Pulmonary artery endothelial cell (primary cell): ENCODE data around the gene STK32B. TPM values are rescaled to one million over a fixed set of nuclear protein-coding genes. Genes with fewer than 3 reads are reported as not detected.

Source experiments
- DNase-seq: peaks from one replicate; pipeline ENCODE4 v3.0.0-alpha.2; 2011; ENCODE audit warnings: low read depth, low spot score
- total RNA-seq: library from RNA; depleted of rRNA; stranded (reverse); fragments of >200 nt; gene quantifications from 2 replicates; pipeline ENCODE4 v1.2.3, GENCODE V29; 2014

The STK32B gene
- total RNA-seq, 1 donor from 2014 or later, result 12.4 TPM

- DNase-seq, result no peak
Measured at GRCh38 chr4:5465529-5465928, 414.2 kb downstream of the STK32B start.

GRCh38 chr4:5465956-5466355, 414.7 kb downstream of the STK32B start:
- no peak for DNase-seq

- DNase-seq, result no peak
Measured at GRCh38 chr4:5467111-5467510, 415.8 kb downstream of the STK32B start.

- DNase-seq, result no peak
Measured at GRCh38 chr4:5469151-5469775, 418.0 kb downstream of the STK32B start.

GRCh38 chr4:5469861-5470260, 418.6 kb downstream of the STK32B start:
- no peak for DNase-seq

- no peak for DNase-seq
Measured at GRCh38 chr4:5470318-5471198, 419.3 kb downstream of the STK32B start.

GRCh38 chr4:5471206-5471605, 419.9 kb downstream of the STK32B start:
- DNase-seq, result no peak

GRCh38 chr4:5471691-5472090, 420.4 kb downstream of the STK32B start:
- no peak for DNase-seq

GRCh38 chr4:5472160-5472591, 420.9 kb downstream of the STK32B start:
- DNase-seq, result no peak

GRCh38 chr4:5473125-5473524, 421.8 kb downstream of the STK32B start:
- no peak for DNase-seq

- no peak for DNase-seq
Measured at GRCh38 chr4:5474756-5475155, 423.5 kb downstream of the STK32B start.

GRCh38 chr4:5477613-5478012, 426.3 kb downstream of the STK32B start:
- DNase-seq, result no peak

GRCh38 chr4:5478169-5478568, 426.9 kb downstream of the STK32B start:
- no peak for DNase-seq

- no peak for DNase-seq
Measured at GRCh38 chr4:5478697-5479096, 427.4 kb downstream of the STK32B start.

GRCh38 chr4:5479518-5480060, 428.3 kb downstream of the STK32B start:
- DNase-seq, result no peak

GRCh38 chr4:5488413-5488812, 437.1 kb downstream of the STK32B start:
- DNase-seq, result no peak

GRCh38 chr4:5489260-5489659, 438.0 kb downstream of the STK32B start:
- DNase-seq, result no peak

- no peak for DNase-seq
Measured at GRCh38 chr4:5497489-5497888, 446.2 kb downstream of the STK32B start.

- DNase-seq, result no peak
Measured at GRCh38 chr4:5500165-5500564, 448.9 kb downstream of the STK32B start.

- no peak for DNase-seq
Measured at GRCh38 chr4:5503336-5503936, 452.2 kb downstream of the STK32B start.

GRCh38 chr4:5504486-5504885, 453.2 kb downstream of the STK32B start:
- no peak for DNase-seq

- DNase-seq, result no peak
Measured at GRCh38 chr4:5510504-5510903, 459.2 kb downstream of the STK32B start.
